Muscle layer of colon (tissue), 2 donors: ENCODE data around the gene C17orf100.
"Not testable (repeated sequence)": the region's sequence is repeated elsewhere in the genome, so short reads cannot be mapped to it uniquely, and the experiment has no call there.

Source experiments
- H3K27ac ChIP-seq: one replicate; pipeline ENCODE4 v1.7.0; 2013; ENCODE audit warnings: low read depth, mild to moderate bottlenecking, low read length, moderate library complexity
- H3K27me3 ChIP-seq, 2 donors: one replicate each; pipeline ENCODE4 v1.7.0; 2013; ENCODE audit warnings: low read length in 2 of 2, mild to moderate bottlenecking in 2 of 2; ENCODE audit not compliant: insufficient read depth in 2 of 2, control insufficient read depth in 1 of 2
- H3K36me3 ChIP-seq: one replicate; pipeline ENCODE4 v1.7.0; 2013; ENCODE audit warnings: mild to moderate bottlenecking, low read length; ENCODE audit not compliant: insufficient read depth
- H3K4me1 ChIP-seq: one replicate; pipeline ENCODE4 v1.7.0; 2013; ENCODE audit warnings: mild to moderate bottlenecking, low read length; ENCODE audit not compliant: insufficient read depth
- H3K4me3 ChIP-seq, 2 donors: one replicate each; pipeline ENCODE4 v1.7.0; 2013; ENCODE audit warnings: low read length in 2 of 2, low read depth in 1 of 2, mild to moderate bottlenecking in 1 of 2, moderate library complexity in 1 of 2
- H3K9ac ChIP-seq: one replicate; pipeline ENCODE4 v1.7.0; 2013; ENCODE audit warnings: low read length
- H3K9me3 ChIP-seq: one replicate; pipeline ENCODE4 v1.7.0; 2013; ENCODE audit warnings: mild to moderate bottlenecking, low read length
- donor health status: abdominal sarcoma.
- donor health status: Adenocarcinoma of cecum.

Gene C17orf100

GRCh38 chr17:6661464-6661848, 9.9 kb downstream of the C17orf100 start:
- Histone ChIP-seq H3K9ac (no peak overlapping the region), H3K4me3 (no peak overlapping the region), H3K4me1 (no peaks in the 10 kb centered on the region), H3K27me3 (peaks cover 0 to 5% of the 10 kb centered on the region in 2 donors), H3K27ac (no peak overlapping the region), H3K36me3 (no peaks in the 10 kb centered on the region), H3K9me3 (no peaks in the 10 kb centered on the region)

- H3K36me3 ChIP-seq, H3K27ac ChIP-seq, H3K4me3 ChIP-seq, H3K9me3 ChIP-seq, H3K27me3 ChIP-seq, H3K4me1 ChIP-seq, H3K9ac ChIP-seq: not testable (repeated sequence)
Measured at GRCh38 chr17:6663200-6663599, 11.6 kb downstream of the C17orf100 start.

- no peaks in the 10 kb centered on the region for H3K4me1 ChIP-seq
- no peaks in the 10 kb centered on the region for H3K9me3 ChIP-seq
- H3K27me3 ChIP-seq: peaks cover 0 to 6% of the 10 kb centered on the region in 2 donors
- H3K36me3 ChIP-seq: no peaks in the 10 kb centered on the region
- H3K9ac ChIP-seq: no peak overlapping the region
- no peak overlapping the region for H3K27ac ChIP-seq
- H3K4me3 ChIP-seq: no peak overlapping the region
Measured at GRCh38 chr17:6666077-6666521, 14.5 kb downstream of the C17orf100 start.

- Histone ChIP-seq H3K36me3 (no peaks in the 10 kb centered on the region), H3K27me3 (peaks cover 0 to 6% of the 10 kb centered on the region in 2 donors), H3K27ac (no peak overlapping the region), H3K9me3 (no peaks in the 10 kb centered on the region), H3K4me1 (no peaks in the 10 kb centered on the region), H3K9ac (no peak overlapping the region), H3K4me3 (no peak overlapping the region)
Measured at GRCh38 chr17:6666557-6666956, 15.0 kb downstream of the C17orf100 start.

GRCh38 chr17:6667516-6667915, 16.0 kb downstream of the C17orf100 start:
- Histone ChIP-seq H3K27me3 (peaks cover 0 to 6% of the 10 kb centered on the region in 2 donors), H3K9me3 (no peaks in the 10 kb centered on the region), H3K36me3 (no peaks in the 10 kb centered on the region), H3K9ac (no peak overlapping the region), H3K4me1 (no peaks in the 10 kb centered on the region), H3K27ac (no peak overlapping the region), H3K4me3 (no peak overlapping the region)

- Histone ChIP-seq H3K27ac (no peak overlapping the region), H3K4me1 (no peaks in the 10 kb centered on the region), H3K36me3 (no peaks in the 10 kb centered on the region), H3K9me3 (no peaks in the 10 kb centered on the region), H3K4me3 (no peak overlapping the region), H3K27me3 (peaks cover 0 to 6% of the 10 kb centered on the region in 2 donors), H3K9ac (no peak overlapping the region)
Measured at GRCh38 chr17:6668219-6668618, 16.7 kb downstream of the C17orf100 start.

GRCh38 chr17:6668727-6669425, 17.3 kb downstream of the C17orf100 start:
- no peaks in the 10 kb centered on the region for H3K9me3 ChIP-seq
- H3K4me3 ChIP-seq: no peak overlapping the region
- no peaks in the 10 kb centered on the region for H3K36me3 ChIP-seq
- H3K27me3 ChIP-seq: peaks cover 0 to 6% of the 10 kb centered on the region in 2 donors
- no peak overlapping the region for H3K27ac ChIP-seq
- no peak overlapping the region for H3K9ac ChIP-seq
- H3K4me1 ChIP-seq: no peaks in the 10 kb centered on the region

GRCh38 chr17:6669479-6670212, 18.1 kb downstream of the C17orf100 start:
- H3K27me3 ChIP-seq: peaks cover 0 to 6% of the 10 kb centered on the region in 2 donors
- H3K27ac ChIP-seq: no peak overlapping the region
- H3K4me1 ChIP-seq: no peaks in the 10 kb centered on the region
- no peaks in the 10 kb centered on the region for H3K9me3 ChIP-seq
- H3K4me3 ChIP-seq: no peak overlapping the region
- no peaks in the 10 kb centered on the region for H3K36me3 ChIP-seq
- no peak overlapping the region for H3K9ac ChIP-seq

- H3K27ac ChIP-seq: no peak overlapping the region
- H3K4me1 ChIP-seq: no peaks in the 10 kb centered on the region
- no peak overlapping the region for H3K9ac ChIP-seq
- H3K36me3 ChIP-seq: no peaks in the 10 kb centered on the region
- no peak overlapping the region for H3K4me3 ChIP-seq
- H3K27me3 ChIP-seq: peaks cover 0 to 6% of the 10 kb centered on the region in 2 donors
- H3K9me3 ChIP-seq: no peaks in the 10 kb centered on the region
Measured at GRCh38 chr17:6670571-6670970, 19.0 kb downstream of the C17orf100 start.

- Histone ChIP-seq H3K9me3 (no peaks in the 10 kb centered on the region), H3K4me3 (no peak overlapping the region), H3K4me1 (no peaks in the 10 kb centered on the region), H3K9ac (no peak overlapping the region), H3K27ac (no peak overlapping the region), H3K27me3 (peaks cover 0 to 6% of the 10 kb centered on the region in 2 donors), H3K36me3 (no peaks in the 10 kb centered on the region)
Measured at GRCh38 chr17:6670999-6671398, 19.4 kb downstream of the C17orf100 start.

- Histone ChIP-seq H3K36me3 (no peaks in the 10 kb centered on the region), H3K27me3 (peaks cover 0 to 7% of the 10 kb centered on the region in 2 donors), H3K4me1 (no peaks in the 10 kb centered on the region), H3K4me3 (no peak overlapping the region), H3K9me3 (no peaks in the 10 kb centered on the region), H3K9ac (no peak overlapping the region), H3K27ac (no peak overlapping the region)
Measured at GRCh38 chr17:6671431-6671830, 19.9 kb downstream of the C17orf100 start.
